Muscle of leg (tissue), 11 donors: ENCODE data around the gene CTSD. TPM values are rescaled to one million over a fixed set of nuclear protein-coding genes. Genes with fewer than 3 reads are reported as not detected.

Source experiments
- DNase-seq: peaks from one replicate; pipeline ENCODE4 v3.0.0; 2013
- H3K27ac ChIP-seq: one replicate; pipeline ENCODE4 v1.5.1; 2013; ENCODE audit warnings: mild to moderate bottlenecking, low read length, control low read depth
- H3K27me3 ChIP-seq: one replicate; pipeline ENCODE4 v1.6.1; 2013; ENCODE audit warnings: low read length; ENCODE audit not compliant: control insufficient read depth, insufficient read depth
- H3K36me3 ChIP-seq: one replicate; pipeline ENCODE4 v1.6.1; 2013; ENCODE audit warnings: low read length; ENCODE audit not compliant: control insufficient read depth, insufficient read depth
- H3K4me1 ChIP-seq: one replicate; pipeline ENCODE4 v1.6.1; 2013; ENCODE audit warnings: low read length; ENCODE audit not compliant: control insufficient read depth, insufficient read depth
- H3K4me3 ChIP-seq: one replicate; pipeline ENCODE4 v1.5.1; 2013; ENCODE audit warnings: low read length, control low read depth
- H3K9me3 ChIP-seq: replicated peaks from 2 replicates; pipeline ENCODE4 v1.6.1; 2013; ENCODE audit warnings: low read depth, low read length; ENCODE audit not compliant: control insufficient read depth
- WGBS: methylation state at CpG from one replicate; pipeline ENCODE4 v1.1.5; 2013; ENCODE audit warnings: missing lambda C conversion rate; ENCODE audit not compliant: insufficient coverage; 5-methylcytosine and 5-hydroxymethylcytosine counted together
- polyA plus RNA-seq, 8 donors: library from polyadenylated mRNA; unstranded; fragments of 120-200 nt; gene quantifications; one replicate each; pipeline versions ENCODE4 v1.2.1 to v1.2.3, GENCODE V29; 2013; ENCODE audit warnings: inconsistent platforms in 1 of 8, low replicate concordance in 1 of 8; ENCODE audit not compliant: insufficient read length in 8 of 8, insufficient read depth in 1 of 8
- total RNA-seq: library from RNA; stranded (reverse); fragments of 120-200 nt; gene quantifications from one replicate; pipeline ENCODE4 v1.2.4, GENCODE V29; 2013

CTSD gene
- total and polyA plus RNA-seq, 9 donors: 56.9 to 120 (median 91.6) TPM

DNA sequence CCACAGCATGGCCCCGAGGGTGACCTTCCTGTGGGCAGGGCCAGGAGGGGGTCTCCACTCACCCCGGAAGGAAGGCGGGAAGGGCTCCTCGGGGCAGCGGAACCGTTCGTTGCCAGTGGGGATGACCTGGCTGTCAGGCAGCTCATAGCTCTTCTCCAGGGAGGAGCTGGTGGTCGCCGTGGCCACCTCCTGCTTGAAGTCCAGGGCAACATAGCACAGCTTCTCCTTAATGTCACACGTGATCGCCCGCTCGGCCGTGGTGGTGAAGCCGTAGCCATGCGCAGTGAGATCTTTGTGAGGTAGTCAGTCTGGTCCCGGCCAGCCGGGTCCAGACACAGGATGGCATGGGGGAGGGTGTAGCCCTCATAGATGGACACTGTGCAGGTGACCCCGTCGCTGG, 39.5 kb upstream of the CTSD start:
- Histone ChIP-seq H3K4me1 (no peaks in the 10 kb centered on the region), H3K4me3 (no peak overlapping the region), H3K27me3 (peaks cover 9% of the 10 kb centered on the region), H3K9me3 (no peaks in the 10 kb centered on the region), H3K27ac (no peak overlapping the region), H3K36me3 (no peaks in the 10 kb centered on the region)
- DNase-seq: no peak
- WGBS: 93% methylated on average over 20 of the region's 20 CpGs

- H3K4me3 ChIP-seq: no peak overlapping the region
- DNase-seq: no peak
- WGBS: 89% methylated on average over 6 of the region's 14 CpGs
- H3K4me1 ChIP-seq: no peaks in the 10 kb centered on the region
- H3K27ac ChIP-seq: no peak overlapping the region
- no peaks in the 10 kb centered on the region for H3K36me3 ChIP-seq
- H3K27me3 ChIP-seq: peaks cover 11% of the 10 kb centered on the region
- H3K9me3 ChIP-seq: no peaks in the 10 kb centered on the region
Observed at GRCh38 chr11:1797391-1798125, 33.8 kb upstream of the CTSD start.

DNA sequence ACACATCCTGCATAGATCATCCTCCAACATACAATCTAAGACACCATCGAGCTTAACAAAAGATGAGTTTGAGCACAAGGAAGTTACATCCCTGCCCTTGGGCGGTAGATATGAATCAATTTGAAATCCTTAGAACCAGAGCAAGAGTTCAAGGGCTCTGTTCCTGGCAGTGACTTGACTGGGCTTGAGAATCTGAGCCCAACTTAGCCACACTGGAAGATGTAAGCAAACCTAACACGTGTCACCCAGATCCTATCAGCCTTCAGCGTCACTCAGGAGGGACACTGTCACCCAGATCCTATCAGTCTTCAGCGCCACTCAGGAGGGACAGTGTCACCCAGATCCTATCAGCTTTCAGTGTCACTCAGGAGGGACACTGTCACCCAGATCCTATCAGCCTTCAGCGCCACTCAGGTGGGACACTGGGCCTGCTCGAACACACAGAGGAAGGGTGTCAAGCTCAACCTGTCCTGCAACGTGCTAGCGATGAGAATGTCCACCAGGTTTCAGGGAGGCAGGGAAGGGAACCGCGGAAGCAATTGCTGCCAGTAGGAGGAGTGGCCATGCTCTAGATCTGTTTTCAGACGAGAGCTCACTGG, 32.8 kb upstream of the CTSD start:
- Histone ChIP-seq H3K4me3 (no peak overlapping the region), H3K4me1 (no peaks in the 10 kb centered on the region), H3K27ac (no peak overlapping the region), H3K36me3 (no peaks in the 10 kb centered on the region), H3K27me3 (peaks cover 11% of the 10 kb centered on the region), H3K9me3 (no peaks in the 10 kb centered on the region)
- no peak for DNase-seq
- 71% methylated on average over 10 of the region's 12 CpGs for WGBS

DNA sequence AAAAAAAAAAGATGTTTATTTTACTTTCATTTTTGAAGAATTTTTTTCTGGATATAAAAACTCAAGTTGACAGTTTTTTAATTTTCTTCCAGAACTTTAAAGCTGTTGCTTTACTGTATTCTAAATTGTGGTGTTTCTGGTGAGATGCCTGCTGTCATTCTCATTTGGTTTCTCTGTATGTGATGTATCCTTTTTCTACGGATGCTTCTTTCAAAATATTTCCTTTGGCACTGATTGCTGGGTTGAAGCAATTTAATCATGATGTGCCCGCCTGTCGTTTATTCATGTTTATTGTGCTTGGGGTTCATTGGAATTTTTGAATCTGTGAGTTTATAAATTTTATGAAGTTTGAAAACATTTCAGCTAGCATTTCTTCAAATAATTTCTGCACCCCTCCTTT, 29.4 kb upstream of the CTSD start:
- Histone ChIP-seq H3K4me1 (no peaks in the 10 kb centered on the region), H3K9me3 (no peaks in the 10 kb centered on the region), H3K27me3 (peaks cover 11% of the 10 kb centered on the region), H3K4me3 (no peak overlapping the region), H3K27ac (no peak overlapping the region), H3K36me3 (no peaks in the 10 kb centered on the region)
- DNase-seq: no peak
- no CpG with 5 or more reads among the region's 3 CpGs for WGBS

DNA sequence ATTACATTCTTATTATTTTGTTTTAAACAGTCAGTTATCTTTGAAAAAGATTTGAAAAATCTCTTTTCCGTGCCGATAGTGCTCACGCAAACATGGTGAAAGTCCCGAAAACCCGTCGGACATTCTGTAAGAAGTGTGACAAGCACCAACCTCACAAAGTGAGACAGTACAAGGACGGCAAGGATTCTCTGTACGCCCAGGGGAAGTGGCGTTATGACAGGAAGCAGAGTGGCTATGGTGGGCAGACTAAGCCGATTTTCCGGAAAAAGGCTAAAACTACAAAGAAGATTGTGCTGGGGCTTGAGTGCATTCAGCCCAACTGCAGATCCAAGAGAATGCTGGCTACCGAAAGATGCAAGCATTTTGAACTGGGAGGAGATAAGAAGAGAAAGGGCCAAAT, 28.7 kb upstream of the CTSD start:
- H3K36me3 ChIP-seq: no peaks in the 10 kb centered on the region
- H3K9me3 ChIP-seq: no peaks in the 10 kb centered on the region
- no peak overlapping the region for H3K4me3 ChIP-seq
- H3K4me1 ChIP-seq: no peaks in the 10 kb centered on the region
- H3K27ac ChIP-seq: no peak overlapping the region
- 60% methylated on average over 9 of the region's 12 CpGs for WGBS
- peaks cover 7% of the 10 kb centered on the region for H3K27me3 ChIP-seq
- DNase-seq: no peak

DNA sequence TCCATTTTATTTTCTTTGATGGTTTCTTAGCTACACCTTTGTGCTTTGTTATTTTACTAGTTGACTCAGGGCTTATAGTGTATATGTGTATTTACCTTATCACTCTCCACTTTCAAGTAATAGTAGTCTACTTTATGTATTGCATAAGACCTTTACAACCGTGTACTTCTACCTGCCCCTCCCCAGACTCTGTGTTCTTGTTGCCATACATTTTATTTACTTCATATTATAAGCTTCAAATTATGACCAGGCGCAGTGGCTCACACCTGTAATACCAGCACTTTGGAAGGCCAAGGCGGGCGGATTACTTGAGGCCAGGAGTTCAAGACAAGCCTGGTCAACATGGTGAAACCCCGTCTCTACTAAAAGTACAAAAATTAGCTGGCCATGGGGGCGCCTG, 28.2 kb upstream of the CTSD start:
- no peak overlapping the region for H3K4me3 ChIP-seq
- H3K36me3 ChIP-seq: no peaks in the 10 kb centered on the region
- no peak for DNase-seq
- no peak overlapping the region for H3K27ac ChIP-seq
- no peaks in the 10 kb centered on the region for H3K4me1 ChIP-seq
- H3K27me3 ChIP-seq: peaks cover 6% of the 10 kb centered on the region
- no peaks in the 10 kb centered on the region for H3K9me3 ChIP-seq
- WGBS: 85% methylated on average over 4 of the region's 6 CpGs

DNA sequence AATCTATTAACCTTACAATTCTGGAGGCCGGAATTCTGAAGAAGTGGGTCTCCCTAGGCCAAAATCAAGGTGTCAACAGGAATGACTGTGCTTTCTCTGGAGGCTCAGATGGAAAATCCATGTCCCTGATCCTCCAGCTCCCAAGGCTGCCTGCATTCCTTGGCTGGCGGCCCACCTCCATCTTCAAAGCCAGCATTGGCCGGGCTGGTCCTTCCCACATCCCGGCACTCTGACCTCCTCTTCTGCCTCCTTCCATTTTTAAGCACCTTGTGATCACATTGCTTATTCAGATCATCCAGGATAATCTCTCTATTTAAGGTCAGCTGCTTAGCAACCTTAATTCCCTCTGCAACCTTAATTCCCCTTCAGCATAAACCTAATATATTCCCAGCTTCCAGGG, 22.7 kb upstream of the CTSD start:
- H3K4me1 ChIP-seq: peaks cover 5% of the 10 kb centered on the region
- 71% methylated on average over 4 of the region's 4 CpGs for WGBS
- no peak overlapping the region for H3K4me3 ChIP-seq
- H3K9me3 ChIP-seq: no peaks in the 10 kb centered on the region
- H3K27me3 ChIP-seq: peaks cover 6% of the 10 kb centered on the region
- no peak overlapping the region for H3K27ac ChIP-seq
- no peak for DNase-seq
- no peaks in the 10 kb centered on the region for H3K36me3 ChIP-seq

GRCh38 chr11:1785749-1786413, 22.2 kb upstream of the CTSD start:
- 61% methylated on average over 10 of the region's 21 CpGs for WGBS
- H3K4me1 ChIP-seq: peaks cover 6% of the 10 kb centered on the region

DNA sequence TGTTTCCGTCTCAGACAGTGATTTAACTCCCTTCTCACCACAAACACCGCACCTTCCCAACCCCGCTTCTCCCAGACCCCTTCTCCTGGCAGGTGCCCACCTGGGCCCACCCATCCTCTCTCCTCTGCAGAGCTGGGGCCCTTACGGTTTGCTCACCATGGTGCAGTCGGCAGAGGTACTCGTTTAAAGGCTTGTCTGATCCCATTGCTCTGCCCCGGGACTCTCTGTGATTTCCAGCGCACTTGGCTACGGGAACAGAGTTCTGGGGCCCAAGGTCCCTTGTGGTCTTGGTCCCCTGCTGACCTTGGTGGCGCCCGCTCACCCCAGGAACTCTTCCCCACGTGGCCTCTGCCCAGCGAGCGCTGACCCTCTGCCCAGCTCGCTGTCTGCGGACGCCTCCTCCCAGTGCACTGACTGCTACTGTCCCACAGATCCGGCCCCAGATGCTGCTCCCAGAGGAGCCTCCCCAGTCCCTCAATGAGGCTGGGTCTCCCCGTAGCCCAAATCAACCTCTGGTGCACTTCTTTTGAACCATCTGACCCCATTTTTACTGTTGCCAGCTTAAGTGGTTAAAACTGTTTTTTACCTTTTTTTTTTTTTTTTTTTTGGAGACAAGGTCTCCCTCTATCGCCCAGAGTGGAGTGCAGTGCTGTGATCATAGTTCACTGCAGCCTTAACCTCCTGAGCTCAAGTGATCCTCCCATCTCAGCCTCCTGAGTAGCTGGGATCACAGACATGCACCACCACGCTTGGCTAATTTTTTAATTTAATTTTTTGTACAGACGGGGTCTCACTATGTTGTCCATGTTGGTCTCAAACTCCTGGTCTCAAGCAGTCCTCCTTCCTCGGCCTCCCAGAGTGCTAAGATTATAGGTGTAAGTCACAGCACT, 21.3 kb upstream of the CTSD start:
- no peak for DNase-seq
- Histone ChIP-seq H3K36me3 (no peaks in the 10 kb centered on the region), H3K4me1 (peaks cover 10% of the 10 kb centered on the region), H3K27ac (no peak overlapping the region), H3K27me3 (peaks cover 6% of the 10 kb centered on the region), H3K4me3 (no peak overlapping the region), H3K9me3 (no peaks in the 10 kb centered on the region)
- WGBS: 78% methylated on average over 18 of the region's 23 CpGs

More at GRCh38 chr11:1785749-1786413, 22.2 kb upstream of the CTSD start:
- peaks cover 6% of the 10 kb centered on the region for H3K27me3 ChIP-seq
- H3K27ac ChIP-seq: no peak overlapping the region
- H3K9me3 ChIP-seq: no peaks in the 10 kb centered on the region
- no peak overlapping the region for H3K4me3 ChIP-seq
- peak; percentile 69 for DNase-seq
- no peaks in the 10 kb centered on the region for H3K36me3 ChIP-seq
